ENCODE data around the gene TAF8. TPM values are rescaled to one million over a fixed set of nuclear protein-coding genes. Genes with fewer than 3 reads are reported as not detected.

Gene TAF8
- total RNA-seq, 2 experiments from 2014 or later, result 40.0 to 42.3 TPM

GRCh38 chr6:42041481-42042053 lies 8.8 kb upstream of the TAF8 start:
- POLR2A ChIA-PET, result interaction anchor here (0.6 to 15.4 kb wide), 16 partner anchors 9 to 410 kb away, joined by 3 to 358 read pairs (median 6); partner anchors contain the start of genes BYSL, CCND3, MED20 and TAF8
- CTCF ChIA-PET, result interaction anchor here (0.8 to 15.2 kb wide), 19 partner anchors 9 to 256 kb away, joined by 3 to 392 read pairs (median 10); partner anchors contain the start of genes BYSL, CCND3, FRS3 and MED20
- Mint-ChIP-seq H3K27me3 (no peaks in the 10 kb centered on the region), H3K9me3 (no peaks in the 10 kb centered on the region), H3K4me1 (ENCODE audit: low read depth) (peaks cover 78% of the 10 kb centered on the region), H3K4me3 (peak overlapping the region; percentile 75), H3K27ac (peak overlapping the region; percentile 99), H3K36me3 (ENCODE audit: low read depth) (peaks cover 4% of the 10 kb centered on the region)
- intact Hi-C loops (cut with micrococcal nuclease), result loop anchor here (5.0 kb wide), 2 partner anchors 84 to 119 kb away; partner anchors contain the start of genes BYSL and MED20
- ATAC-seq (no peak), DNase-seq (peak; percentile 16)
- no peak for TF ChIP-seq CTCF (IDR thresholded peaks at IDR 0.05)

DNA sequence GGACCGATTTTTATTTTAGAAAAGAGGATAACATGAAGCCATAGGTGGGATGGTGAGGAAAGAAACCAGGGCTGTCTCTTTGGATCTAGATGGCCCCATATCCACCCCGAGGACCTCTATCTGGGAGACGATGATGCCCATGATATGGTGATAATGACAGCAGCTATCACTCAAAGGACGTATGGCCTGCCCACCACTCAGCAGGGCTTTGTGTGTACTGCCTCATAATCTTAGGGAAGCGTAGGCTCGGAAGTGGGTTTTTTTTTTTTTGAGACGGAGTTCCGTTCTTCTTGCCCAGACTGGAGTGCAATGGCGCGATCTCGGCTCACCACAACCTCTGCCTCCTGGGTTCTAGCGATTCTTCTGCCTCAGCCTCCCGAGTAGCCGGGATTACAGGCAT lies 8.2 kb upstream of the TAF8 start:
- intact Hi-C loops (cut with micrococcal nuclease), result loop anchor here (5.0 kb wide), 2 partner anchors 85 to 120 kb away; partner anchors contain the start of genes BYSL and MED20
- Mint-ChIP-seq H3K4me1 (ENCODE audit: low read depth) (peaks cover 83% of the 10 kb centered on the region), H3K27ac (peak overlapping the region; percentile 99), H3K27me3 (no peaks in the 10 kb centered on the region), H3K9me3 (no peaks in the 10 kb centered on the region), H3K4me3 (peak overlapping the region; percentile 75), H3K36me3 (ENCODE audit: low read depth) (peaks cover 4% of the 10 kb centered on the region)
- TF ChIP-seq CTCF (IDR thresholded peaks at IDR 0.05), result no peak
- CTCF ChIA-PET, result interaction anchor here (0.8 to 15.2 kb wide), 18 partner anchors 8 to 257 kb away, joined by 3 to 392 read pairs (median 14); partner anchors contain the start of genes BYSL, CCND3, FRS3 and MED20
- DNase-seq, result peak; percentile 65
- POLR2A ChIA-PET, result interaction anchor here (0.6 to 15.4 kb wide), 15 partner anchors 8 to 410 kb away, joined by 3 to 358 read pairs (median 6); partner anchors contain the start of genes BYSL, CCND3, MED20 and TAF8
- ATAC-seq, result peak; percentile 6

- Mint-ChIP-seq H3K27me3 (no peaks in the 10 kb centered on the region), H3K4me3 (peak overlapping the region; percentile 75), H3K4me1 (ENCODE audit: low read depth) (peaks cover 83% of the 10 kb centered on the region), H3K36me3 (ENCODE audit: low read depth) (peaks cover 4% of the 10 kb centered on the region), H3K27ac (peak overlapping the region; percentile 99), H3K9me3 (no peaks in the 10 kb centered on the region)
- TF ChIP-seq CTCF (IDR thresholded peaks at IDR 0.05), result peak; percentile 92
- CTCF ChIA-PET, result interaction anchor here (0.6 to 15.2 kb wide), 48 partner anchors 8 to 268 kb away, joined by 3 to 392 read pairs (median 6); partner anchors contain the start of genes BYSL, CCND3, FRS3 and MED20
- ATAC-seq, result peak; percentile 31
- intact Hi-C loops (cut with micrococcal nuclease), result loop anchor here (1.0 to 5.0 kb wide), 4 partner anchors 87 to 198 kb away; partner anchors contain the start of genes BYSL and MED20
- peak; percentile 94 for DNase-seq
- POLR2A ChIA-PET, result interaction anchor here (0.6 to 15.4 kb wide), 14 partner anchors 8 to 338 kb away, joined by 3 to 358 read pairs (median 4); partner anchors contain the start of genes BYSL, CCND3, MED20 and TOMM6
These were observed 6.4 kb upstream of the TAF8 start for GRCh38 chr6:42043787-42044475.

DNA sequence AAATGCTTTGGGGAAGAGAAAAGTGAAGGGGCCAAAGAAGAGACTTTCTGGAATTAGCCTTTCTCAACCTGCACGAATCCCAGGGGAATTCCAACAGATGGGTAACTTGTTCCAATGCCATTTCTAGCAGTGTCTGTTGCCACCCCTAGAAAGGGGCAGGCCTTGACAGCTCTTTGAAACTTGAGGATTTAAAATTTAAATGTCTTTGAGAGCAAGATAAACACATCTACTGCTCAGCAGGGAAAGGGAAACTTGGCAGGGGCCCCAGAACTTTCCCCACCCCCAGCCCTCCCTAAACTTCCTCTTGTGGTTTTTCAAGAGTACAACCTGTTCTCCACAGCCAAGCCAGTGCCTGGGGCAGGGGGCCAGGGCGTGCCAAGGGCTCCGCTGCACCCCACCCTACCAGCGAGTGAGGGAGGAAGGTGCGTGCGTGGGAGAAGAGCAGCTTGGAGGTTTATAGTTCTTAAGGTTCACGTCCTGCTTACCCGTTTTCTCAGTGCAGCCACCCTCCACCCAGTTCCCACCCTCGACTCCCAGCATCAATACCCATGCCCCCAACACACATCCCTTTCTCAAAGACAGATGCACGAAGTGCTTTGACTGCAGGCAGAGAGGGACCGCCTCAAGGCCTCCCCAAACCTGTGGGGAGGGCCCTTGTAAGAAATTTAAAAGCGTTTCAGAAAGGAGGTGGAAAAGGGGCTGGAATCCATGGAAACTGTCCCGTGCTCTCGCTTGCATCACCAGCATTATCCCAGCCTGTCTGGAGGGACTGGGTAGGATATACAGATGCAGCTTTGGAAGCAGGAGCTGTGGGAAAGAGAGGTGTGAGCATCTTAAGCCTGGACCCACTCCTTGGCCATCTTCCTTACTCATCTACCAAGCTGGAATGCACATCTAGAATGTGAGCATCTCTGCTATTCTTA lies 4.5 kb upstream of the TAF8 start:
- no peak for TF ChIP-seq CTCF (IDR thresholded peaks at IDR 0.05)
- Mint-ChIP-seq H3K4me1 (ENCODE audit: low read depth) (peaks cover 81% of the 10 kb centered on the region), H3K36me3 (ENCODE audit: low read depth) (peaks cover 4% of the 10 kb centered on the region), H3K9me3 (no peaks in the 10 kb centered on the region), H3K4me3 (peak overlapping the region; percentile 93), H3K27me3 (no peaks in the 10 kb centered on the region), H3K27ac (peak overlapping the region; percentile 88)
- intact Hi-C loops (cut with micrococcal nuclease), result loop anchor here (2.0 to 5.0 kb wide), 3 partner anchors 33 to 259 kb away; partner anchors contain the start of gene TOMM6
- POLR2A ChIA-PET, result interaction anchor here (0.5 to 15.4 kb wide), 9 partner anchors 15 to 313 kb away, joined by 3 to 358 read pairs (median 4); partner anchors contain the start of genes BYSL, CCND3, MED20 and TOMM6
- DNase-seq (peak; percentile 89), ATAC-seq (peak; percentile 12)
- CTCF ChIA-PET, result interaction anchor here (0.7 to 15.2 kb wide), 27 partner anchors 13 to 312 kb away, joined by 3 to 392 read pairs (median 10); partner anchors contain the start of genes BYSL, CCND3, FRS3 and MED20

All from activated CD8-positive, alpha-beta T cell treated with anti-CD3 and anti-CD28 coated beads for 36 hours (primary cell).